Activated B cell treated with CpG ODN at 0.5 μM for 24 hours (primary cell): ENCODE data around the gene RTL5. TPM values are rescaled to one million over a fixed set of nuclear protein-coding genes. Genes with fewer than 3 reads are reported as not detected.
A peak's percentile ranks its signal among the peaks of the same experiment; 100 is the strongest.

Experiments
- ATAC-seq: fragments of 200-7000 bp; cut with Tn5 transposase; one replicate; pipeline ENCODE4 v1.10.0; 2021; ENCODE audit warnings: low read depth, mild to moderate bottlenecking, moderate library complexity
- CTCF ChIA-PET: fragments of 350-600 bp; sonication (Branson Sonifier 250); formaldehyde crosslinking; loops from one replicate; lab custom pipeline; 2021; ENCODE audit warnings: antibody characterized with exemption; lab: Charles Lee
- POLR2A ChIA-PET: fragments of 350-600 bp; sonication (Branson Sonifier 250); formaldehyde crosslinking; loops from one replicate; lab custom pipeline; 2021; ENCODE audit warnings: antibody characterized with exemption; lab: Charles Lee
- DNase-seq: peaks from one replicate; pipeline ENCODE4 v3.0.0; 2022
- H3K27ac Mint-ChIP-seq: one replicate; pipeline ENCODE4 v1.8.0; 2020; ENCODE audit warnings: mixed read lengths
- H3K27me3 Mint-ChIP-seq: one replicate; pipeline ENCODE4 v1.8.0; 2021; ENCODE audit warnings: mixed read lengths
- H3K36me3 Mint-ChIP-seq: one replicate; pipeline ENCODE4 v1.8.0; 2021; ENCODE audit warnings: low read depth, mixed read lengths
- H3K4me1 Mint-ChIP-seq: one replicate; pipeline ENCODE4 v1.8.0; 2021; ENCODE audit warnings: mixed read lengths
- H3K4me3 Mint-ChIP-seq: one replicate; pipeline ENCODE4 v1.8.0; 2020; ENCODE audit warnings: mild to moderate bottlenecking, mixed read lengths
- H3K9me3 Mint-ChIP-seq: one replicate; pipeline ENCODE4 v1.8.0; 2020; ENCODE audit warnings: mixed read lengths
- intact Hi-C: fragments of 100-400 bp; cut with micrococcal nuclease; formaldehyde crosslinking; loops from one replicate; pipeline ENCODE4 v1.15.1; 2024
- total RNA-seq: library from RNA; stranded (reverse); gene quantifications from 2 replicates; pipeline ENCODE4 v1.2.3, GENCODE V29; 2022
- TF ChIP-seq, protein P1 (sequence below): fragments of 200-600 bp; IDR thresholded peaks from one replicate; pipeline ENCODE4 v1.8.0; 2022; ENCODE audit warnings: antibody characterized with exemption, mild to moderate bottlenecking

Gene RTL5
- total RNA-seq, 1 donor from 2014 or later = 2.9 TPM

DNA sequence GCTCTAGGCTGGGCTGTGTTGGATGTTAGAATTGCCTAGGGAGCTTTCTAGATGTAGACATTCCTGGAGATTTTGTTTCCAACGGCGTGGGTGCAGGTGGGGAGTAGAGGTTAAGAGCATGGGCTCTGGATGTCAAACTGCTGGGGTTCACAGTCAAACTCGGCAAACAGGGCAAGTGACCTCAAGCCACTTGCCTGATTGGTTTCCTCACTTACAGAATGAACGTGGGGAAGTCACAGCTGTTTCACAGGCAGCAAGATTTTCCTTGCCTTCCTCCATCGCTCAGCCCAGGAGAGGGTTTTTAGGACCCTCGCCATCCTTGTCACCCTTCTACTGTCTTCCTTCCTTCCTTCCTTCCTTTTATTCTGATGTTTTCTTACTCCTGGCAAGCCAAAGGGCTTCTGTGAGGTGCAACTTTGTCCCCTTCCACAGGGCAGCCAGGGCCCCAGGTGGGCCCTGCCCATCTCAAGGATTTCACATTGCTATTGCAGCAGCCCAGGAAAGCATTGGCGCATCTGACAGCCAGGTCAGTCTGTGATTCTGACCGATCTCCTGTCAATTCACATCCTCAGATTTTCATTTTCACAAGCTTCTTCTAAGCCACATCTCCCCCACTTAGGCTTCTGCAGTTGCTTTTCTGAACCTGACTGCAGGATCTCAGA lies 7.0 kb downstream of the RTL5 start:
- Mint-ChIP-seq H3K9me3 (no peaks in the 10 kb centered on the region), H3K4me1 (peaks cover 35% of the 10 kb centered on the region), H3K27ac (no peak overlapping the region), H3K27me3 (no peaks in the 10 kb centered on the region), H3K4me3 (no peak overlapping the region), H3K36me3 (no peaks in the 10 kb centered on the region)
- POLR2A ChIA-PET = interaction anchor here (2.8 kb wide), 1 partner anchor 104 kb away, joined by 11 read pairs; no protein-coding TSS in a partner anchor
- no peak for DNase-seq
- intact Hi-C loops = loop anchor here (5.0 kb wide), 2 partner anchors 32 to 113 kb away; partner anchors contain the start of gene ERCC6L
- CTCF ChIA-PET = interaction anchor here (1.3 to 4.9 kb wide), 2 partner anchors 107 to 125 kb away, joined by 4 to 51 read pairs; no protein-coding TSS in a partner anchor
- no peak for ATAC-seq
- TF ChIP-seq, protein P1, sequence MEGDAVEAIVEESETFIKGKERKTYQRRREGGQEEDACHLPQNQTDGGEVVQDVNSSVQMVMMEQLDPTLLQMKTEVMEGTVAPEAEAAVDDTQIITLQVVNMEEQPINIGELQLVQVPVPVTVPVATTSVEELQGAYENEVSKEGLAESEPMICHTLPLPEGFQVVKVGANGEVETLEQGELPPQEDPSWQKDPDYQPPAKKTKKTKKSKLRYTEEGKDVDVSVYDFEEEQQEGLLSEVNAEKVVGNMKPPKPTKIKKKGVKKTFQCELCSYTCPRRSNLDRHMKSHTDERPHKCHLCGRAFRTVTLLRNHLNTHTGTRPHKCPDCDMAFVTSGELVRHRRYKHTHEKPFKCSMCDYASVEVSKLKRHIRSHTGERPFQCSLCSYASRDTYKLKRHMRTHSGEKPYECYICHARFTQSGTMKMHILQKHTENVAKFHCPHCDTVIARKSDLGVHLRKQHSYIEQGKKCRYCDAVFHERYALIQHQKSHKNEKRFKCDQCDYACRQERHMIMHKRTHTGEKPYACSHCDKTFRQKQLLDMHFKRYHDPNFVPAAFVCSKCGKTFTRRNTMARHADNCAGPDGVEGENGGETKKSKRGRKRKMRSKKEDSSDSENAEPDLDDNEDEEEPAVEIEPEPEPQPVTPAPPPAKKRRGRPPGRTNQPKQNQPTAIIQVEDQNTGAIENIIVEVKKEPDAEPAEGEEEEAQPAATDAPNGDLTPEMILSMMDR = no peak

DNA sequence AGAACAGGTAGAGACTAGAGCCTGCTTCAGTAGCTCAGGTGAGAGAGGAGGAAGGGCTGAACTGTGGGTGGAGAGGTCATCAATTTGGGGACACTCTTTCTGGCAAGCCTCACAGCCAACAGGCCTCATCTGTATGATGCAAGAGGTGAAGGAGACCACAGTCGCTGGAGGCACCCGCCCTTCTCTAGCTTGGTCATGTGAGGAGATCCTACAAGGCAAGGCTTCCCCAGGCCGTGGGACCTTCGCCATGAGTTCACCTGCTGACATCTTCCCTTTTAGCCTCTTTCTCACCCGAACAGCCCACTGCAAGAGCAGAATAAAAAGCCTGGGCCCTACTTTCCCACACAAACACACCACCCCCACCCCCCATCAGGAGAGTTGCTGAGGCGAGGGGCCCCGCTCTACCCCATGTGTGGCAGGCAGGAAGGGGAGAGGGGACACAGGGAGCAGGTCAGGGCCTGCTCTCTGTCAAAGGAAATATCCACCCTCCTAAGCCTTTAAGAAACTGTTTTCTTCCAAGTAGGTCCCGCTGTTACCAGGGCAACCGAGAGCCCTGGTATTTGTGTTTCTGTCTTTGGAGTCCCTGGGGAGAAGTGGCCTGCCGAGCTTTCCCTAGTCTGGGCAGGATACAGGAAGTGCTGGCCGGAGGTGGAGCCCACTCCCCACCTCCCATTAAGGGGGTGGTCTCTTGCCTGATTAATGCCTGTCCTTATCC lies 8.1 kb downstream of the RTL5 start:
- no peak overlapping the region for H3K4me3 Mint-ChIP-seq
- H3K4me1 Mint-ChIP-seq = peaks cover 35% of the 10 kb centered on the region
- ATAC-seq = no peak
- no peak overlapping the region for H3K27ac Mint-ChIP-seq
- ChIA-PET CTCF (no interaction called here), POLR2A (no interaction called here)
- DNase-seq = no peak
- intact Hi-C loops = no loop called here
- H3K9me3 Mint-ChIP-seq = no peaks in the 10 kb centered on the region
- TF ChIP-seq, protein P1 = no peak
- no peaks in the 10 kb centered on the region for H3K36me3 Mint-ChIP-seq
- H3K27me3 Mint-ChIP-seq = no peaks in the 10 kb centered on the region

DNA sequence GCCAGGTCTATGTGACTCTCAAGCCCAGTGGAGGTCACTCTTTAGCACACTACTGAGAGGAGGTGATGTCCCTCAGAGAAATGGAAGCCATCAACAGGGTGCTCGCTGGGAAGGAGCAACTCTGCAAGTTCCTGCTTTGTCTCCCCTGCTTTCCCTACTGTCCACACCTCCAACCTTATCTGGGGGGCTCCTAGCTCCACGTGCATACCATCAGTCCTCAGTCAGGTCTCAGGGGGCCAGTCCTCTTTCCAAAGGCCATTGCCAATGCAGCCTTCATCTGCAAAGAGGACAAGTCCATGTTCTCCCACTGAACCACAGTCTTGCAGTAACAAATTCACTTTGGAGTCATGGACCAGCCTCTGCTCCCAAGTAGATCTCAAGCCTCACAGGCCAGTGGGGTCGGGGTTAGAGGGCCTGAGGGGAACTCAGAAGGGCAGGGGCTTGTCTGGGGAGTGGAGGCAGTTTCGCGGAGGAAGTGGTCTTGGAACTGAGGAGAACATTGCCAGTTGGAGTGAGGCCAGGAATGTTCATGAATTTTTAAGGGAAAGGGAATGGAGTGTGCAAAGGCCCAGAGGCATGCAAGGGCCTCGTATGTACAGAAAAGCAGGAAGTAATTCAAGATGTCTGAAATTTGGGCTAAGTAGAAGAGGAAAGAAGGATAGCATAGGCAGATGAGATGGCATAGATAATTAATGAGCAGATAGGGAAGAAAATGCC lies 8.9 kb downstream of the RTL5 start:
- Mint-ChIP-seq H3K4me1 (peaks cover 35% of the 10 kb centered on the region), H3K9me3 (no peaks in the 10 kb centered on the region), H3K36me3 (no peaks in the 10 kb centered on the region), H3K4me3 (no peak overlapping the region), H3K27me3 (no peaks in the 10 kb centered on the region), H3K27ac (no peak overlapping the region)
- ChIA-PET CTCF (no interaction called here), POLR2A (no interaction called here)
- ATAC-seq = no peak
- TF ChIP-seq, protein P1 = no peak
- no peak for DNase-seq
- intact Hi-C loops = no loop called here

DNA sequence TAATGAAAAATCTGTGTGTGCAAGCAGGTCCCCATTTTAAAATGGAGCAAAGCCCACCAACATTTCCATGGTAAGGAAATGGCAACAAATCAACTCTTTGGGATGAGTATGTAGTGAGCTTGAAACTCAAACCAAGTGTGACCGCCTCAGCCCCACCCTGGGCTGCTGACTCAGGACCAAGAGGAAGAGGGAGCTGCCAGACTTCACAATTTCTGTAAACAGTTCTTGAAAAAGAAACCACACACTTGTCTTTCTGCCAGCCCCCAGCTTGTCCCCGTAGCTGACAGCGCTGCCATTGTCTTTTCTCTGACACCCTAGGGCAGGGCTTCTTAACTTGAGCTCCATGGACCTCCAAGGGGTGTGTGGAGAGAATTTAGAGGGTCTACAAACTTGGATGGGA lies 10.3 kb downstream of the RTL5 start:
- H3K27ac Mint-ChIP-seq = peak overlapping the region; percentile 24
- ChIA-PET CTCF (interaction anchor here (0.9 to 1.6 kb wide), 3 partner anchors 98 to 103 kb away, joined by 4 to 8 read pairs (median 4); no protein-coding TSS in a partner anchor), POLR2A (no interaction called here)
- intact Hi-C loops = loop anchor here (1.0 kb wide), 1 partner anchor 20 kb away; no protein-coding TSS in a partner anchor
- DNase-seq (no peak), ATAC-seq (peak; percentile 75)
- no peaks in the 10 kb centered on the region for H3K9me3 Mint-ChIP-seq
- peaks cover 31% of the 10 kb centered on the region for H3K4me1 Mint-ChIP-seq
- H3K36me3 Mint-ChIP-seq = no peaks in the 10 kb centered on the region
- no peaks in the 10 kb centered on the region for H3K27me3 Mint-ChIP-seq
- H3K4me3 Mint-ChIP-seq = peak overlapping the region; percentile 28
- TF ChIP-seq, protein P1 = no peak
